GM12872 (cell line): ENCODE measurements around the gene TCEA2.

Experiments used
- CTCF ChIP-seq: IDR thresholded peaks from 3 replicates; pipeline ENCODE4 v1.5.1; 2011; ENCODE audit warnings: low read depth, mild to moderate bottlenecking, low read length, moderate library complexity; ENCODE audit not compliant: insufficient read depth

Gene TCEA2

GRCh38 chr20:64056889-64057627 lies 5.9 kb upstream of the TCEA2 start:
- no peak for TF ChIP-seq CTCF

GRCh38 chr20:64057628-64058498 lies 5.1 kb upstream of the TCEA2 start:
- TF ChIP-seq CTCF, result peak; percentile 95

GRCh38 chr20:64058536-64058935 lies 4.5 kb upstream of the TCEA2 start:
- TF ChIP-seq CTCF, result no peak

DNA sequence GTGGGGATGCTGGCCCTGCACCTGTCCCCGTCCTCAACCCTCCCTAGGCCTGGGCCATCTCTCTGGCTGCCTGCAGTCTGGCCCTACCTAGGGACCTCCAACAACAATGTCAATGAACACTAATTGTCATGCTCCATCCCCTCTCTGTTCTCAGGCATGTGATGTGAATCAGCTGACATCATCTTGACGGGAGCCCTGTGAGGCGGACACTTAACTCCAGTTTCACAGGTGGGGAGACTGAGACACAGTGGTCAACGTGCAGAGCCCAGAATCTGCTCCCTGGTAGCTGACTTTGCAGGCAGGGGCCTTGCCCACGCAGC lies 762 bp upstream of the TCEA2 start:
- no peak for TF ChIP-seq CTCF

DNA sequence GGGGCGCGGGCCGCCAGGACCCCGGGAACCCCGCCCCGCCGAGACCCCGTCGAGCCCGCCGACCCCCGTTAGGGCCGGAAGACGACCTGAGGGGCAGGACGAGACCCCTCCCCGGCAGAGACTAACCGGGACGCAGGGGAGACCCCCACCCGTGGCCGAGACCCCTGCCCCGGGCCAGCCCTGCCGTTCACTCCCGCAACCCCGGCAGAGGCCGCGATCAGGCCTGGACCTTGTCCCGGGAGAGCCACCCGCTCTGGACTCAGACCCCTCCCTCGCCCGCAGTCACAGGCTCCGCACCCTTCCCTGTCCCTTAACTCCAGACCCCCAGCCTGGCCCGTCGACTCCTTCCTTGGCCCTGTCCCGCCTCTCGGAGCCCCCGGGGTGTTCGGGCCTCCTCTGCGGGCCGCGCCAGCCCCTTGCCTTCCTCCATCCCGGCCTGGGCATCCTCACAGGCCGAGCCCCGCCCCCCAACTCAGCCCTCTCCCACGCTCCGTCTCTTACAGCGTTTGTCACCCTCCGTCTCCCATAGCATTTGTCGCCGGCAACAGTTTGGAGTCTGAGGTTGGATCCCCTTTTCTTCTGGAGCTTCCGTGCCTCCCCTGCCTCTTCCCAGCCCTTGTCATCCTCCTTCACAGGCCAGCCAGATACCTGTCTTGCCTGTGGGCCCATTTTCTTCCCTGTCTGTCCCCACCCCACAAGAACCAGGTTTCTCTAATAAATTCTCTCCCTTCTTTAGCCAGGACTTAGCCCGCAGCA lies 569 bp downstream of the TCEA2 start:
- no peak for TF ChIP-seq CTCF

- TF ChIP-seq CTCF, result no peak
Observed at GRCh38 chr20:64064145-64064698, 1.2 kb downstream of the TCEA2 start.
